Osteoblast (primary cell): Measurements from ENCODE around the gene DTNBP1. TPM values are rescaled to one million over a fixed set of nuclear protein-coding genes. Genes with fewer than 3 reads are reported as not detected.
"Not testable (repeated sequence)": the region's sequence is repeated elsewhere in the genome, so short reads cannot be mapped to it uniquely, and the experiment has no call there.

Source experiments
- DNase-seq: peaks from one replicate; pipeline ENCODE4 v3.0.0; 2011; ENCODE audit warnings: low spot score, mixed read lengths; ENCODE audit not compliant: insufficient read length; ENCODE audit errors: missing footprints
- H2AFZ ChIP-seq: 2 replicates; pipeline ENCODE4 v1.6.0; 2011; ENCODE audit warnings: mild to moderate bottlenecking, low read length
- H3K27ac ChIP-seq: 2 replicates; pipeline ENCODE4 v1.5.1; 2011; ENCODE audit warnings: mild to moderate bottlenecking, low read depth, low read length, moderate library complexity
- H3K27me3 ChIP-seq: 2 replicates; pipeline ENCODE4 v1.6.0; 2012; ENCODE audit warnings: mild to moderate bottlenecking, control low read depth, inconsistent platforms, low read length, moderate library complexity; ENCODE audit not compliant: insufficient read depth
- H3K36me3 ChIP-seq: 2 replicates; pipeline ENCODE4 v1.5.1; 2011; ENCODE audit warnings: mild to moderate bottlenecking, low read length, control low read depth, moderate library complexity; ENCODE audit not compliant: insufficient read depth
- H3K4me1 ChIP-seq: 2 replicates; pipeline ENCODE4 v1.5.1; 2011; ENCODE audit warnings: mild to moderate bottlenecking, low read length, control low read depth, moderate library complexity; ENCODE audit not compliant: insufficient read depth
- H3K4me2 ChIP-seq: 2 replicates; pipeline ENCODE4 v1.6.0; 2011; ENCODE audit warnings: mild to moderate bottlenecking, low read length; ENCODE audit not compliant: insufficient read depth
- H3K4me3 ChIP-seq: fragments of 200-600 bp; sonication (generic); 3 replicates; pipeline ENCODE4 v1.5.1; 2012; ENCODE audit warnings: mild to moderate bottlenecking, low read length, inconsistent platforms; ENCODE audit not compliant: insufficient read depth
- H3K79me2 ChIP-seq: 2 replicates; pipeline ENCODE4 v1.6.0; 2012; ENCODE audit warnings: mild to moderate bottlenecking, low read length, control low read depth, inconsistent platforms; ENCODE audit not compliant: insufficient read depth
- H3K9me3 ChIP-seq: 2 replicates; pipeline ENCODE4 v1.5.1; 2011; ENCODE audit warnings: low read depth, low read length, control low read depth
- H4K20me1 ChIP-seq: 2 replicates; pipeline ENCODE4 v1.6.0; 2012; ENCODE audit warnings: mild to moderate bottlenecking, low read length, control low read depth; ENCODE audit not compliant: insufficient read depth
- CTCF ChIP-seq: IDR thresholded peaks from 2 replicates; pipeline ENCODE4 v1.5.1; 2011; ENCODE audit warnings: mild to moderate bottlenecking, low read depth, low read length, moderate library complexity; ENCODE audit errors: extremely low read depth
- total RNA-seq: library from RNA; depleted of rRNA; stranded (reverse); fragments of >200 nt; gene quantifications from 2 replicates; pipeline ENCODE4 v1.2.3, GENCODE V29; 2012

The DTNBP1 gene
- total RNA-seq, 1 donor = 5.8 TPM

- peaks cover 46% of the 10 kb centered on the region for H3K27me3 ChIP-seq
- DNase-seq = no peak
- TF ChIP-seq CTCF = no peak
- no peaks in the 10 kb centered on the region for H3K79me2 ChIP-seq
- H2AFZ ChIP-seq = no peak overlapping the region
- no peaks in the 10 kb centered on the region for H3K9me3 ChIP-seq
- no peak overlapping the region for H3K27ac ChIP-seq
- no peak overlapping the region for H3K4me2 ChIP-seq
- no peaks in the 10 kb centered on the region for H3K4me1 ChIP-seq
- H3K4me3 ChIP-seq = no peak overlapping the region
- H3K36me3 ChIP-seq = no peaks in the 10 kb centered on the region
- H4K20me1 ChIP-seq = no peaks in the 10 kb centered on the region
Observed at GRCh38 chr6:15672291-15672690, 9.5 kb upstream of the DTNBP1 start.

GRCh38 chr6:15668918-15669317, 6.1 kb upstream of the DTNBP1 start:
- H3K79me2 ChIP-seq = no peaks in the 10 kb centered on the region
- no peak overlapping the region for H3K27ac ChIP-seq
- H3K36me3 ChIP-seq = no peaks in the 10 kb centered on the region
- H4K20me1 ChIP-seq = no peaks in the 10 kb centered on the region
- no peak overlapping the region for H3K4me2 ChIP-seq
- H3K27me3 ChIP-seq = peaks cover 46% of the 10 kb centered on the region
- no peak overlapping the region for H3K4me3 ChIP-seq
- no peak for TF ChIP-seq CTCF
- no peaks in the 10 kb centered on the region for H3K4me1 ChIP-seq
- no peak overlapping the region for H2AFZ ChIP-seq
- no peaks in the 10 kb centered on the region for H3K9me3 ChIP-seq
- no peak for DNase-seq

- H3K9me3 ChIP-seq = not testable (repeated sequence)
Observed at GRCh38 chr6:15666896-15667295, 4.1 kb upstream of the DTNBP1 start.

GRCh38 chr6:15665237-15665636, 2.4 kb upstream of the DTNBP1 start:
- H3K9me3 ChIP-seq = no peaks in the 10 kb centered on the region
- peaks cover 23% of the 10 kb centered on the region for H3K27me3 ChIP-seq
- H3K79me2 ChIP-seq = peaks cover 14% of the 10 kb centered on the region
- no peak overlapping the region for H3K4me3 ChIP-seq
- H3K4me2 ChIP-seq = no peak overlapping the region
- H4K20me1 ChIP-seq = no peaks in the 10 kb centered on the region
- no peak overlapping the region for H3K27ac ChIP-seq
- H2AFZ ChIP-seq = no peak overlapping the region
- H3K36me3 ChIP-seq = no peaks in the 10 kb centered on the region
- peaks cover 9% of the 10 kb centered on the region for H3K4me1 ChIP-seq
- no peak for DNase-seq
- TF ChIP-seq CTCF = no peak

More at GRCh38 chr6:15666896-15667295, 4.1 kb upstream of the DTNBP1 start:
- H2AFZ ChIP-seq, H3K4me2 ChIP-seq, DNase-seq, H3K36me3 ChIP-seq, H4K20me1 ChIP-seq, H3K79me2 ChIP-seq, H3K4me3 ChIP-seq, H3K4me1 ChIP-seq, H3K27ac ChIP-seq: not testable (repeated sequence)
- H3K27me3 ChIP-seq = peaks cover 39% of the 10 kb centered on the region
